DND-41 (cell line): Measurements from ENCODE around the gene SCARF1.

Experiments
- CTCF ChIP-seq: IDR thresholded peaks from 2 replicates; pipeline ENCODE4 v1.5.1; 2012; ENCODE audit warnings: borderline replicate concordance, low read length, moderate library complexity, mild to moderate bottlenecking; ENCODE audit not compliant: poor library complexity, severe bottlenecking; ENCODE audit errors: extremely low read depth
- EZH2 ChIP-seq: IDR thresholded peaks from 3 replicates; pipeline ENCODE4 v1.6.1; 2012; ENCODE audit warnings: borderline replicate concordance, low read depth, mild to moderate bottlenecking, moderate library complexity, low read length, inconsistent platforms; ENCODE audit not compliant: severe bottlenecking

- TF ChIP-seq CTCF, result no peak
- no peak for TF ChIP-seq EZH2
These were observed 18.1 kb downstream of the SCARF1 start for GRCh38 chr17:1627182-1627981.
